HG03066 (cell line): Measurements from ENCODE around the gene DNMT3B.
"Not testable (repeated sequence)": the region's sequence is repeated elsewhere in the genome, so short reads cannot be mapped to it uniquely, and the experiment has no call there.

Source experiments
- ATAC-seq: cut with Tn5 transposase; IDR thresholded peaks from one replicate; pipeline ENCODE4 v1.9.1; 2021; ENCODE audit warnings: low read depth; ENCODE audit not compliant: unreplicated experiment

DNMT3B gene

GRCh38 chr20:32761831-32762753 lies at the start of gene DNMT3B:
Gene DNMT3B, plus strand, starts transcription at chr20:32762385. Its CDS starts 17,939 bp downstream, at chr20:32780324.
- no peak for ATAC-seq

DNA sequence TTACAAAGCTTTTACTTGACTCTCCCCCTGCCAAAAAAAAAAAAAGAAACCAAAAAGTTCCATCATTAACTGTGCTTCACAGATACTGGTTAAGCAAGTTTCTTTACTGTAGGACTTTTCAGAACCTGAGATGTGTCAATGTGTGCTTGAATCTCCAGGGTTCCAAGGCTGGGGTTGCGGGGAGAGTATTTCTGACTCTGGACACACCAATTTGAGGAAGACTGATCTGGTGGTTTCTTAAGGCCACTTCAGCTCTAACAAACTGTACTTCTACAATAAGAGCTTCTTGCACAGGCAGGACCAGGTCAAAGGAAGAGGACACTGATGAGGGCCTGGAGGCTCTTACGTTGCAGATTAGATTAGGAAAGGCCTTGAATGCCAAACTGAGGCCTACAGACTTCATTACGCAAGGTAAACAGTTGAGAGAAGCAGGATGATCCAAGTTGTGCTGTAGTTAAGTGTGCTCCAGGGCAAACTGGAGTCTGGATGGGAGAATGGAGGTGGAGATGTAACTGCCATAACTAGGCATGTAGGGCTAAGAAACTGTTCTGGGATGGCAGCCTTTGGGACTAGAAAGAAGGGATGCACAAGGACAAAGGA lies 43.3 kb upstream of the DNMT3B start:
- no peak for ATAC-seq

DNA sequence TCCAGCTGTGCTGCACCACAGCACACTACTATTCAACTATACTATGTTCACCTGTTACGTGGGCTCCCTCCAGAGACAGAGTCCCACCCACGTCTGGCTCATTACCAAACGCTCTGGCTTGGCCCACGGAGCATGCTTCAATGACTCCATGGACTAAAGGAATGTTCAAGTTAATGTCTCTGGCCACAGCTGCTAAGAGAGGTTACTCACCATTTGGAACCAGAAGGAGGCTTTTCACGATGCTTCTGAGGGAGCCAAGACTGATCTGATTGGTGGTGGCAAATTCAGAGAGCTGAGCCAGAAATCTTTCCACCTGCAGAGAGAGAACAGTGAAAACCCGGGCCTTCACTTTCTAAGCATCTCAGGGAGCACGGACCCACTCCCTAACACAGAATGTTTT lies 34.5 kb upstream of the DNMT3B start:
- ATAC-seq, result no peak

DNA sequence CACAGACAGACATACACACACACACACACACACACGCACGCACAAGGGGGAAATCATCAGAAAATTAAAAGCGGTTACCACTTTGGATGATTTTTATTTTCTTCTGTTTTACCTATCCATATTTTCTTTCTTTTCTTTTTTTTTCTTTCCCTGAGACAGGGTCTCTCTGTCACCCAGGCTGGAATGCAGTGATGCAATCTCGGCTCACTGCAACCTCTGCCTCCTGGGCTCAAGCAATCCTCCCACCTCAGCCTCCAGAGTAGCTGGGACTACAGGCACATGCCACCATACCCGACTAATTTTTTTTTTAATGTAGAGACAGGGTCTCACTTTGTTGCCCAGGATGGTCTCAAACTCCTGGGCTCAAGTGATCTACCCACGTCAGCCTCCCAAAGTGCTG lies 33.8 kb upstream of the DNMT3B start:
- ATAC-seq, result not testable (repeated sequence)

DNA sequence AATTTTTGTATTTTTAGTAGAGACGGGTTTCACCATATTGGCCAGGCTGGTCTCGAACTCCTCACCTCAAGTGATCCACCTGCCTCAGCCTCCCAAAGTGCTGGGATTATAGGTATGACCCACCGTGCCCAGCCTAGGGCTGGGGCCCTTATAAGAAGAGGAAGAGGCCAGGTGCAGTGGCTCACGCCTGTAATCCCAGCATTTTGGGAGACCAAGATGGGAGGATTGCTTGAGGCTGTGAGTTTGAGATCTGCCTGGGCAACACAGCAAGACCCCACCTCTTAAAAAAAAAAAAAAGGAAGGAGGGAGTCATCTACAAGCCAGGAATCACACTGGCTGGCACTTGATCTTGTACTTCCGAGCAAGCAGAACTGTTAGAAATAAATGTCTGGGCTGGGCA lies 32.9 kb upstream of the DNMT3B start:
- ATAC-seq, result not testable (repeated sequence)

- ATAC-seq, result no peak
Observed at GRCh38 chr20:32731882-32732266, 30.3 kb upstream of the DNMT3B start.

DNA sequence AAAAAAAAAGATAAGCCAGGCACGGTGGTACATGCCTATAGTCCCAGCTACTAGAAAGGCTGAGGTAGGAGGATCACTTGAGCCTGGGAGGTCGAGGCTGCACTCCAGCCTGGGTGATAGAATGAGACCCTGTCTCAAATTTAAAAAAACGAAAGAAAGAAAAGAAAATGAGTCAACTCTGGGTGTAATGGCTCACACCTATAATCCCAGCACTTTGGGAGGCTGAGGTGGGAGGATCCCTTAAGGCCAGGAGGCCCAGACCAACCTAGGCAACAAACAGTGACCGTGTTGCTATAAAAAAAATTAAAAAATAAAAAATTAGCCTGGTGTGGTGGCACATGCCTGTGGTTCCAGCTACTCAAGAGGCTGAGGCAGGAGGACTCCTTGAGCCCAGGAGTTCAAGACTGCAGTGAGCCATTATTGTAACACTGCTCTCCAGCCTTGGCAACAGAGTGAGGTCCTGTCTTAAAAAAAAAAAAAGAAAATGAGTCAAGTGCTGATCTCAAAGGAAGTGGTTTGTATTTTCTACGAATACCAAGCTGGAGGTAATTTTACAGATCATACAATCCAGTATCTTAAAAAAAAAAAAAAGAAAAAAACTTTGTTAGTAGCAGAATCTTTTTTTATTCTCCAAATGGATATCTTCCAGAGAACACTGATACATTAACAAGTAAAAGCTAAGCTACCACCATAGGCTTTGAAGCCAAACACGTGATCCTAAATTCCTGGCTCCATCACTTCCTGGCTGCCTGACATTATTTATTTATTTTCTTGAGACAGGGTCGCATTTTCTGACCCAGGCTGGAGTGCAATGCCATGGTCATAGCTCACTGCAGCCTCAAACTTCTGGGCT lies 24.6 kb upstream of the DNMT3B start:
- ATAC-seq, result no peak

DNA sequence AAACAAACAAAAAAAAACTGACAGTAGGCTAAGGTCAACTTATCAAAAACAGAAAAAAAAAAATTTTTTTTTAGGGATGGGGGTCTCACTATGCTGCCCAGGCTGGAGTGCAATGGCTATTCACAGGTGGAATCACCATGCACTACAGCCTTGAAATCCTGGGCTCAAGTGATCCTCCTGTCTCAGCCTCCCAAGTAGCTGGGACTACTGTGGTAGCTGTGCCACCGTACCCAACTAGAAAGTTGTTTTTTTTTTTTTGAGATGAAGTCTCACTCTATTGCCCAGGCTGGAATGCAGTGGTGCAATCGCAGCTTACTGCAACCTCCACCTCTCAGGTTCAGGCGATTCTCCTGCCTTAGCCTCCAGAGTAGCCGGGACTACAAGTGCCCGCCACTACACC lies 21.0 kb upstream of the DNMT3B start:
- no peak for ATAC-seq

DNA sequence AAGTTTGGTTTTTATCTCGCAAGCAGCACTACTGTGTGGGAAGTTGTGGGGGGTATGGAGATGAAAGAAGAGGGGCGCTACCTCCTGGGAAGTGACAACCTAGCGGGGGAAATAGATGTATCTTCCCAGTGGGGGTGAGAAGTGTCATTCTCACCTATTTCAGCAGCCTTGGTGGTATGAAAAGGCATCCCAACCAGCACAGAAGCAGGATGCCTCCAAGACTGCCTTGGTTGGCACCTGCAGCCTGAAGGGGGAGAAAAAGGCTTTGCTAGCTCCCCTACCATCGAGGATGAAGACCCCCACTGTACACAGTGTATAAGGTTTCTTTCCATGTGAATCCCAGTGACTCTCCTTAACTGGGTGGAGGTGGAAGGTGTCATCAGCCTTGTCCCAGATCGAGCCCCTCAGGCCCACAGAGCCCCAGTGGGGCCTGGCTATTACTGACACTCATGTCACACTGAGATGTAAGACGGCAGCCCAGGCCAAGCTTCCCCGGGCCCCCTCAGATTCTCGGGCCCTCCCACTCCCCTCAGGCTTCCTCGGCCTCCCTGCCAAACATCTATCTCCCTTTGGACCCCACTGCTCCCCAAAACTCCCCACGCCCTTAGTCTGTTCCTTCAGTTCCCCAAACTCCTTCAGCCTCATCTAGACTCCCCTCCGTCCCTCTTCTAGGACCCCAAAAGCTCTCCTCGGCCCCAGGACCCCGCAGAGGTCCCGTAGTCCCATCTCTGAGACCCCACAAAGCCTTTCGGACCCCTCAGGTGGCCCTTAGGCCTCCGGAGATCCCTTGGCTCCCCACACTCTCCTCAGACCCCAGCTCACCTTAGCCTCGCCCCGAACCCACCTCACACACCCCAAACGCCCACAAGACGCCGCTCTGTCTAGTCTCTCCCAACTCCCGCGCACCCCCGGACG lies 19.6 kb upstream of the DNMT3B start:
- ATAC-seq, result no peak

- no peak for ATAC-seq
Observed at GRCh38 chr20:32743237-32744112, 18.7 kb upstream of the DNMT3B start, which contains the start of gene COMMD7. Gene COMMD7, minus strand, starts transcription at chr20:32743467. Its CDS starts 76 bp downstream, at chr20:32743391.

DNA sequence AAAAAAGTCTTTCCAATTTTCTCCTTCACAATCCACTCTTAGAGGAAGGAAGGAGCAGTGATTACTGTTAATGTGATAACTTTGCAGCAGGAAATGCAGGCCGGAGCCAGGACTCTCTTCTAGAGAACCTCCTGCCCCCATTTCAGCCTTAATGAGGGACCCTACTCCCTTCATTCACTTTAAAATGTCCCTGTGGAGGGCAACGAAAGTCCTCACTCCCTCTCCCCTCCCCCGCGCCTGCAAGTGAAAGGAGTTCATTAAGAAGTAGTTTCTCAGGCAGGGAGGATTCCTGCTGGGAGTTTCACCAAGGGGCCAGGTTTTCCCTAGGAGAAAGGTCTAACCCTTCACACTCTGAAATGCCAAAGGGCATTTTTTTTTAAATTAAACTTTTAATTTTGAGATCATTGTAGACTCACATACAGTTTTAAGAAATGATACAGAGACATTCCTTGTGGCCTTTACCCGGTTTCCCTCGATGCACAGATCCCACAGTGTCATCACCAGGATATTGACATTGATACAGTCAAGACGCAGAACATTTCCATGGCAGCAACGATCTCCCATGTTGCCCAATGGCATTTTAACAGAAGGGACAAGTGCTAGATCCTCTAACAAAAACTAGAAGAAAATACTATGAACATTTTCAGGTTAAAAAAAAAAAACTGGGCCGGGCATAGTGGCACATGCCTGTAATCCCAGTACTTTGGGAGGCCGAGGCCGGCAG lies 12.1 kb upstream of the DNMT3B start:
- no peak for ATAC-seq

DNA sequence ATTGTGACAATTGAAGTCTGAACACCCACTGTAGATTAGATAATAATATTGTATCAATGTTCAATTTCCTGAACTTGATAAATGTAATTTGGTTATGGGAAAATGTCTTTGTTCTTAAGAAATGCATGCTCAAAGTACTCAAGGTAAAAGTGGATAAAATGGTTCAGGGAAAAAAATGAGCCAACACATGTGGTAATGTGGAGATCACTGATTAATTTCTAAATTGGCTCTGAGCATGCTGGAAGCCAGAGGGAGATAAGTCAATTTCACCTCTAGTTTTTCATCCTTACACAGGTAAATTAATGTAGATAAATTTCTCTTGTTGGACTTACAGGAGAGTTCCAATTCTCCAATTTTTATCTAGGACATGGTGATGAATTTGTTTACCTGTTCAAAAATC lies 10.9 kb upstream of the DNMT3B start:
- no peak for ATAC-seq

GRCh38 chr20:32751702-32752457 lies 10.3 kb upstream of the DNMT3B start:
- ATAC-seq, result no peak

DNA sequence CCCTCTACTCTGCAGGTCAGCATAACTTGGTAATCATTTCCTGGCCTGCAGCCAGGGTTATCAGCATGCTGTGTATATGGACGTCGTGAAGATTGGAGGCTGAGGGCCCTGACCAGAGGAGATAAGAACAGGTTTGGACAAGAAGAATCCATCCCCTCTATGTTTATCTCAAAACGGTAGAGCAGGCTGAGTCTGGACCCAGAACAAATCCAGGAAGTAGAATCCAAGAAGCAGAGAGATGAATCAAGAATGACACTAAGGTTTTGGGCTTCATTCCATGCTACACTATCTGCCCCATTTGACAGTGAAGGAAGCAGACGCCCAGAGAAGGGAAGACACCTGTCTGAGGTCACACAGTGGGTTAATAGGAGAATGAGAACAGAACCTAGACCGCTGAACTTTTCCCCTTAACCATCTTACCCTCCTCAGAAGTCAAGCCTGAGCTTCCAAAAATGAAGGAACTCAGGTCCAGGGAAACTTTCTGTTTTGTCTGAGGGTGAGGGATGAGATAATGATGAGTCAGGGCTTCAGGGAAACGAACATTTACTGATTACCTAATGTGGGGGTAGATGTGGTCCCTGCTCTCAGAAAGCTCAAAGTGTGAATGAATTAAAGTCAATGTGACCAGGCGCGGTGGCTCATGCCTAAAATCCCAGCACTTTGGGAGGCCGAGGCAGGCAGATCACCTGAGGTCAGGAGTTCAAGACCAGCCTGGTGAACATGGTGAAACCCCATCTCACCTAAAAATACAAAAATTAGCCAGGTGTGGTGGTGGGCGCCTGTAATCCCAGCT lies 9.5 kb upstream of the DNMT3B start:
- ATAC-seq, result no peak

DNA sequence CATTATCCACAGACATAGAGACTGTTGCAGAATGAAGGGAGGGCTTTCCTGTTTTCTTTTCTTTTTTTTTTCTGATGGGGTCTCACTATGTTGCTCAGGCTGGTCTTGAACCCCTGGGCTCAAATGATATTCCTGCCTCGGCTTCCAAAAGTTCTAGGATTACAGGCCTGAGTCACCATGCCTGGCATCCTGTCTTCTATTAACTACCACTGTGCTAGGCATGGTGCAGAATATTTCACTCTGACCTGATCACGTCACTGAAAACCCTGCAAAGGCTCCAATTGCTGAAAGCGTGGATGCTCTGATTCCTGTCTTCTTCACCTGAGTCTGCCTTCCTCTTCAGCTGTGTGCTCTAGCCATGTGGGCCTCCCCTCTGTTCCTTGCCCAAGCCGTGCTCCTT lies 8.5 kb upstream of the DNMT3B start:
- no peak for ATAC-seq

GRCh38 chr20:32756156-32756555 lies 6.0 kb upstream of the DNMT3B start:
- no peak for ATAC-seq

- no peak for ATAC-seq
Observed at GRCh38 chr20:32761417-32761830, 761 bp upstream of the DNMT3B start.
